HEK293 (cell line): Measurements from ENCODE around the gene RABGGTB.
"Not testable (repeated sequence)": the region's sequence is repeated elsewhere in the genome, so short reads cannot be mapped to it uniquely, and the experiment has no call there.

Source experiments
- CTCF ChIA-PET: fragments of 350-600 bp; formaldehyde crosslinking; extraction: SDS; loops from one replicate; lab custom pipeline; 2021; ENCODE audit warnings: antibody characterized with exemption; lab: Yijun Ruan, JAX
- POLR2A ChIA-PET: fragments of 300-600 bp; formaldehyde crosslinking; extraction: SDS; loops from one replicate; lab custom pipeline; 2020; ENCODE audit warnings: antibody characterized with exemption, inconsistent platforms; lab: Yijun Ruan, JAX
- H3K27ac ChIP-seq: fragments of 200-500 bp; sonication (Bioruptor generic); 2 replicates; pipeline ENCODE4 v1.5.1; 2014; ENCODE audit warnings: low read depth, low read length, control low read depth, inconsistent platforms; ENCODE audit errors: extremely low read depth
- H3K36me3 ChIP-seq, 2 experiments: fragments of 200-500 bp in 1 of 2; sonication (Bioruptor generic) in 1 of 2; 1 replicate in 1 of 2; 2 replicates in 1 of 2; pipeline ENCODE4 v1.5.1; 2014 to 2017; ENCODE audit warnings: inconsistent platforms in 2 of 2, low read length in 2 of 2; ENCODE audit not compliant: control insufficient read depth in 2 of 2, insufficient read depth in 1 of 2
- H3K4me1 ChIP-seq: fragments of 200-500 bp; sonication (Bioruptor generic); 2 replicates; pipeline ENCODE4 v1.5.1; 2014; ENCODE audit warnings: mild to moderate bottlenecking, low read length, inconsistent platforms; ENCODE audit not compliant: control insufficient read depth, insufficient read depth
- H3K4me3 ChIP-seq: 2 replicates; pipeline ENCODE4 v1.5.1; 2011; ENCODE audit warnings: low read depth, mild to moderate bottlenecking, control low read depth, low read length, moderate library complexity
- H3K9me3 ChIP-seq: fragments of 200-500 bp; sonication (Bioruptor generic); 2 replicates; pipeline ENCODE4 v1.5.1; 2014; ENCODE audit warnings: low read depth, low read length, inconsistent platforms; ENCODE audit not compliant: control insufficient read depth, insufficient read depth
- SP3 ChIP-seq: fragments of 450-650 bp; formaldehyde crosslinking; IDR thresholded peaks from 2 replicates; pipeline ENCODE4 v1.5.1; 2016; ENCODE audit warnings: missing biosample characterization, missing genetic modification characterization
- YY1 ChIP-seq: fragments of 450-650 bp; formaldehyde crosslinking; IDR thresholded peaks from 2 replicates; pipeline ENCODE4 v1.5.1; 2018; ENCODE audit warnings: missing biosample characterization, missing genetic modification characterization
- ZBTB20 ChIP-seq: fragments of 450-650 bp; formaldehyde crosslinking; IDR thresholded peaks from 2 replicates; pipeline ENCODE4 v1.5.1; 2016; ENCODE audit warnings: missing biosample characterization, missing genetic modification characterization
- ZNF133 ChIP-seq: fragments of 450-650 bp; formaldehyde crosslinking; IDR thresholded peaks from 2 replicates; pipeline ENCODE4 v1.5.1; 2016; ENCODE audit warnings: missing biosample characterization, missing genetic modification characterization
- ZNF140 ChIP-seq: fragments of 450-650 bp; formaldehyde crosslinking; IDR thresholded peaks from 2 replicates; pipeline ENCODE4 v1.5.1; 2016; ENCODE audit warnings: missing biosample characterization, missing genetic modification characterization
- ZNF776 ChIP-seq: fragments of 450-650 bp; formaldehyde crosslinking; IDR thresholded peaks from 2 replicates; pipeline ENCODE4 v1.5.0; 2017; ENCODE audit warnings: missing biosample characterization, missing genetic modification characterization, borderline replicate concordance
- TF ChIP-seq, protein P1 (sequence below): fragments of 450-650 bp; formaldehyde crosslinking; IDR thresholded peaks from 2 replicates; pipeline ENCODE4 v1.5.1; 2016; ENCODE audit warnings: missing biosample characterization, missing genetic modification characterization
- TF ChIP-seq, protein P2 (sequence below): fragments of 450-650 bp; formaldehyde crosslinking; IDR thresholded peaks from 2 replicates; pipeline ENCODE4 v1.5.1; 2016; ENCODE audit warnings: missing biosample characterization, missing genetic modification characterization
- TF ChIP-seq, protein P3 (sequence below): fragments of 450-650 bp; formaldehyde crosslinking; IDR thresholded peaks from 2 replicates; pipeline ENCODE4 v1.5.1; 2016; ENCODE audit warnings: missing biosample characterization, missing genetic modification characterization
- TF ChIP-seq, protein P4 (sequence below): fragments of 450-650 bp; formaldehyde crosslinking; IDR thresholded peaks from 2 replicates; pipeline ENCODE4 v1.5.1; 2016; ENCODE audit warnings: missing biosample characterization, missing genetic modification characterization

Gene RABGGTB

DNA sequence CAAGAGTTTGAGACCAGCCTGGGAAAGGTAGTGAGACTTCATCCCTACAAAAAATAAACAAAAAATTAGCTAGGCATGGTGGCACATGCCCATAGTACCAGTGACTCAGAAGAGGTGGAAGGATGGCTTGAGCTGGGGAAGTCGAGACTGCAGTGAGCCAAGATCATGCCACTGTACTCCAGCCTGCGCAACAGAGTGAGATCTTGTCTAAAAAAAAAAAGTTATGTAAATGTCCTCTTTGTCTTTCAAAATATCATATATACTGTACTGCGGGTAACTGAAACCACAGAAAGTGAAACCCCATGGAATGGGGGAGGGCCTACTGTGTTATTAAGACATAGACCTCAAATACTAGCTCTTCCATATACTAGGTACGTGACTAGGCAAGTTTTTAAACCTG lies 40.8 kb upstream of the RABGGTB start:
- no peaks in the 10 kb centered on the region for H3K9me3 ChIP-seq
- no peak for TF ChIP-seq ZNF140
- TF ChIP-seq, all 188 proteins: peak for 0
- ChIA-PET POLR2A (no interaction called here), CTCF (no interaction called here)
- H3K4me1 ChIP-seq: no peaks in the 10 kb centered on the region
- H3K4me3 ChIP-seq: no peak overlapping the region
- peaks cover 9 to 46% of the 10 kb centered on the region in 2 experiments for H3K36me3 ChIP-seq
- H3K27ac ChIP-seq: no peak overlapping the region

DNA sequence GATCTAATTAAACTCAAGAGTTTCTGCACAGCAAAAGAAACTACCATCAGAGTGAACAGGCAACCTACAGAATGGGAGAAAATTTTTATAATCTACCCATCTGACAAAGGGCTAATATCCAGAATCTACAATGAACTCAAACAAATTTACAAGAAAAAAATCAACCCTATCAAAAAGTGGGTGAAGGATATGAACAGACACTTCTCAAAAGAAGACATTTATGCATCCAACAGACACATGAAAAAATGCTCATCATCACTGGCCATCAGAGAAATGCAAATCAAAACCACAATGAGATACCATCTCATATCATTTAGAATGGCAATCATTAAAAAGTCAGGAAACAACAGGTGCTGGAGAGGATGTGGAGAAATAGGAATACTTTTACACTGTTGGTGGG lies 28.8 kb upstream of the RABGGTB start:
- H3K4me3 ChIP-seq, POLR2A ChIA-PET, CTCF ChIA-PET, H3K4me1 ChIP-seq, H3K27ac ChIP-seq, H3K9me3 ChIP-seq: not testable (repeated sequence)
- H3K36me3 ChIP-seq: peaks cover 0 to 30% of the 10 kb centered on the region in 2 experiments; a peak in 2 of 3 replicates

DNA sequence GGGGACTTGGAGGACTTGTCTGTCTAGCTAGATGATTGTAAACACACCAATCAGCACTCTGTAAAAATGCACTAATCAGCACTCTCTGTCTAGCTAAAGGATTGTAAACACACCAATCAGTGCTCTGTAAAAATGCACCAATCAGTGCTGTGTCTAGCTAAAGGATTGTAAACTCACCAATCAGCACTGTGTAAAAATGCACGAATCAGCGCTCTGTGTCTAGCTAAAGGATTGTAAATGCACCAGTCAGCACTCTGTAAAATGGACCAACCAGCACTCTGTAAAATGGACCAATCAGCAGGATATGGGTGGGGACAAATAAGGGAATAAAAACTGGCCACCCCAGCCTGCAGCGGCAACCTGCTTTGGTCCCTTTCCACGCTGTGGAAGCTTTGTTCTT lies 27.5 kb upstream of the RABGGTB start:
- POLR2A ChIA-PET, H3K4me1 ChIP-seq, H3K9me3 ChIP-seq, H3K27ac ChIP-seq, H3K4me3 ChIP-seq: not testable (repeated sequence)
- peaks cover 0 to 22% of the 10 kb centered on the region in 2 experiments; a peak in 2 of 3 replicates for H3K36me3 ChIP-seq
- CTCF ChIA-PET: interaction anchor here (0.7 kb wide), 1 partner anchor 61 kb away, joined by 3 read pairs; no protein-coding TSS in a partner anchor

DNA sequence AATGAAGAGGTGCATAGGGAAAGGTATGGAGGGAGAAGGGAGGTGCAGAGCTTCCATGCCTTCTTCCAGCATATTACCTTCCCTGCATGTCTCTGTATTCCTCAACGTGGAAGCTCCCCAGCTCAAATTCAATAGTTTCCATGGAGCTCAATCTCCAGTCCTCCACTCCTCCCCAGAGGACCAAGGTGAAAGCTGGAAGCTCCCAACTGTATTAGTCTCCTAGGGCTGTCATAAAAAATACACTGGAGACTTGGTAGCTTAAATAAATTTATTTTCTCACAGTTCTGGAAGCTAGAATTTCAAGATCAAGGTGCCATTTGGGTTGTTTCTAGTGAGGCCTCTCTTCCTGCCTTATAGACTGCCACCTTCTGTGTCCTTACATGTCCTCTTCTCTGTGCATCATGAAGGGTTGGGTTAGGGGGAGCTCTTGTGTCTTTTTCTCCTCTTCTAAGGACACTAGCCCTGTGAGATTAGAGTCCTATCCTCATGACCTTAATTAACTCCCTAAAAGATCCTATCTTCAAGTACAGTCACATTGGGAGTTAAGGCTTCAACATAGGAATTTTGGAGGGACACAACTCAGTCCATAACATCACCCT lies 21.9 kb upstream of the RABGGTB start:
- no peaks in the 10 kb centered on the region for H3K9me3 ChIP-seq
- ChIA-PET CTCF (no interaction called here), POLR2A (interaction anchor here (1.0 kb wide), 1 partner anchor 22 kb away, joined by 4 read pairs; the partner anchor contains the start of gene RABGGTB)
- H3K36me3 ChIP-seq: peaks cover 0 to 7% of the 10 kb centered on the region in 2 experiments; a peak in 2 of 3 replicates
- no peak overlapping the region for H3K4me3 ChIP-seq
- H3K4me1 ChIP-seq: no peaks in the 10 kb centered on the region
- TF ChIP-seq, protein P1, sequence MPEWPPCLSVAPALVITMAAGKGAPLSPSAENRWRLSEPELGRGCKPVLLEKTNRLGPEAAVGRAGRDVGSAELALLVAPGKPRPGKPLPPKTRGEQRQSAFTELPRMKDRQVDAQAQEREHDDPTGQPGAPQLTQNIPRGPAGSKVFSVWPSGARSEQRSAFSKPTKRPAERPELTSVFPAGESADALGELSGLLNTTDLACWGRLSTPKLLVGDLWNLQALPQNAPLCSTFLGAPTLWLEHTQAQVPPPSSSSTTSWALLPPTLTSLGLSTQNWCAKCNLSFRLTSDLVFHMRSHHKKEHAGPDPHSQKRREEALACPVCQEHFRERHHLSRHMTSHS: no peak
- TF ChIP-seq, protein P2, sequence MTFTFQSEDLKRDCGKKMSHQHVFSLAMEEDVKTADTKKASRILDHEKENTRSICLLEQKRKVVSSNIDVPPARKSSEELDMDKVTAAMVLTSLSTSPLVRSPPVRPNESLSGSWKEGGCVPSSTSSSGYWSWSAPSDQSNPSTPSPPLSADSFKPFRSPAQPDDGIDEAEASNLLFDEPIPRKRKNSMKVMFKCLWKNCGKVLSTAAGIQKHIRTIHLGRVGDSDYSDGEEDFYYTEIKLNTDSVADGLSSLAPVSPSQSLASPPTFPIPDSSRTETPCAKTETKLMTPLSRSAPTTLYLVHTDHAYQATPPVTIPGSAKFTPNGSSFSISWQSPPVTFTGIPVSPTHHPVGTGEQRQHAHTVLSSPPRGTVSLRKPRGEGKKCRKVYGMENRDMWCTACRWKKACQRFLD (tag by site-specific recombination): no peak
- TF ChIP-seq ZNF133 (no peak), YY1 (tag by site-specific recombination) (no peak), SP3 (tag by site-specific recombination) (no peak), ZNF776 (no peak), ZBTB20 (tag by site-specific recombination) (no peak)
- TF ChIP-seq, protein P3, sequence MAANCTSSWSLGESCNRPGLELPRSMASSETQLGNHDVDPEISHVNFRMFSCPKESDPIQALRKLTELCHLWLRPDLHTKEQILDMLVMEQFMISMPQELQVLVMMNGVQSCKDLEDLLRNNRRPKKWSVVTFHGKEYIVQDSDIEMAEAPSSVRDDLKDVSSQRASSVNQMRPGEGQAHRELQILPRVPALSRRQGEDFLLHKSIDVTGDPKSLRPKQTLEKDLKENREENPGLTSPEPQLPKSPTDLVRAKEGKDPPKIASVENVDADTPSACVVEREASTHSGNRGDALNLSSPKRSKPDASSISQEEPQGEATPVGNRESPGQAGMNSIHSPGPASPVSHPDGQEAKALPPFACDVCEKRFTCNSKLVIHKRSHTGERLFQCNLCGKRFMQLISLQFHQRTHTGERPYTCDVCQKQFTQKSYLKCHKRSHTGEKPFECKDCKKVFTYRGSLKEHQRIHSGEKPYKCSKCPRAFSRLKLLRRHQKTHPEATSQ (tag by site-specific recombination): no peak
- TF ChIP-seq, protein P4, sequence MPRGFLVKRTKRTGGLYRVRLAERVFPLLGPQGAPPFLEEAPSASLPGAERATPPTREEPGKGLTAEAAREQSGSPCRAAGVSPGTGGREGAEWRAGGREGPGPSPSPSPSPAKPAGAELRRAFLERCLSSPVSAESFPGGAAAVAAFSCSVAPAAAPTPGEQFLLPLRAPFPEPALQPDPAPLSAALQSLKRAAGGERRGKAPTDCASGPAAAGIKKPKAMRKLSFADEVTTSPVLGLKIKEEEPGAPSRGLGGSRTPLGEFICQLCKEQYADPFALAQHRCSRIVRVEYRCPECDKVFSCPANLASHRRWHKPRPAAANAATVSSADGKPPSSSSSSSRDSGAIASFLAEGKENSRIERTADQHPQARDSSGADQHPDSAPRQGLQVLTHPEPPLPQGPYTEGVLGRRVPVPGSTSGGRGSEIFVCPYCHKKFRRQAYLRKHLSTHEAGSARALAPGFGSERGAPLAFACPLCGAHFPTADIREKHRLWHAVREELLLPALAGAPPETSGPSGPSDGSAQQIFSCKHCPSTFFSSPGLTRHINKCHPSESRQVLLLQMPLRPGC (tag by site-specific recombination): no peak
- no peak overlapping the region for H3K27ac ChIP-seq
